Ascending aorta (tissue), 2 donors: ENCODE results near the gene TRIM63. TPM values are rescaled to one million over a fixed set of nuclear protein-coding genes. Genes with fewer than 3 reads are reported as not detected.

Experiments
- DNase-seq, 2 donors: peaks; one replicate each; pipeline ENCODE4 v3.0.0-alpha.2; 2019; ENCODE audit warnings: low spot score in 2 of 2
- H3K27ac ChIP-seq, 2 donors: fragments of 200-600 bp; sonication (generic); one replicate each; pipeline ENCODE4 v1.5.1; 2016 to 2017; ENCODE audit warnings: mild to moderate bottlenecking in 1 of 2
- H3K27me3 ChIP-seq: fragments of 200-600 bp; sonication (generic); one replicate; pipeline ENCODE4 v1.5.1; 2017
- H3K36me3 ChIP-seq, 2 donors: fragments of 200-600 bp; sonication (generic); one replicate each; pipeline ENCODE4 v1.5.1; 2016
- H3K4me1 ChIP-seq, 2 donors: fragments of 200-600 bp; sonication (generic); one replicate each; pipeline ENCODE4 v1.5.1; 2016 to 2017; ENCODE audit warnings: mild to moderate bottlenecking in 1 of 2
- H3K4me3 ChIP-seq, 2 donors: fragments of 200-600 bp; sonication (generic); one replicate each; pipeline ENCODE4 v1.5.1; 2016 to 2017; ENCODE audit warnings: mild to moderate bottlenecking in 1 of 2
- H3K9me3 ChIP-seq, 2 donors: fragments of 200-600 bp; sonication (generic); one replicate each; pipeline ENCODE4 v1.5.1; 2016
- intact Hi-C: fragments of 100-400 bp; cut with DNase I; formaldehyde crosslinking; loops from one replicate; pipeline ENCODE4 v1.15.1; 2023
- total RNA-seq: library from RNA; depleted of rRNA; stranded (reverse); fragments of >200 nt; gene quantifications from one replicate; pipeline ENCODE4 v1.1.0, GENCODE V29; 2016
- TF ChIP-seq, protein P1 (sequence below), 3 experiments: fragments of 200-600 bp in 2 of 3; fragments of 450-650 bp in 1 of 3; sonication (generic) in 2 of 3; IDR thresholded peaks; one replicate each; pipeline ENCODE4 v1.5.1; 2016 to 2019; ENCODE audit warnings: antibody characterized with exemption in 3 of 3, mild to moderate bottlenecking in 1 of 3, moderate library complexity in 1 of 3

TRIM63 gene
- total RNA-seq, 1 donor from 2014 or later, result not detected

DNA sequence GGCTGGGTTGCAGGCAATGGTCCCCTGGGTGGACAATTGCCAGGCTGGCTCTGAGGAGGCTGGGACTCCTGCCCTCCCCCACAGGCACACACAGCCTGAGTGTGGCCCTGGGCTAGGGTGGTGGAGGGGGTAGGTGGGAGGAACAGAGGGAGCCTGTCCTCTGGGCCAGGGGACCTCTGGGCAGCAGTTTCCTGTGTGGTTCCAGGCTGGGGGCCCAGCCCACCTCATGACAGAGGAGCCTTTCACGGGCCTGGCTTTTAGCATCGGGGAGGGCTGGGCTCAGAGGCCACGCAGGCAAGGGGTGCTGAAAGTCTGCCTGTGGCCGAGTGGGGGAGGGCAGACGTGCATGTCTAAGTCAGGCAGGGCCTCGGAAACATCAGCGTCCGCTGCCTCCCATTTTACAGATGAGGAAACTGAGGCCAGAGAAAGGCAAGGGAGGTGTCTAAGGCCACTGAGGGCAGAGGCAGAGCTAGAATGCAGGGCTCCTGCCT lies 38.9 kb downstream of the TRIM63 start:
- H3K4me3 ChIP-seq, result no peak overlapping the region
- intact Hi-C loops, result no loop called here
- no peak for DNase-seq
- no peaks in the 10 kb centered on the region for H3K4me1 ChIP-seq
- no peak overlapping the region for H3K27ac ChIP-seq
- TF ChIP-seq, protein P1, sequence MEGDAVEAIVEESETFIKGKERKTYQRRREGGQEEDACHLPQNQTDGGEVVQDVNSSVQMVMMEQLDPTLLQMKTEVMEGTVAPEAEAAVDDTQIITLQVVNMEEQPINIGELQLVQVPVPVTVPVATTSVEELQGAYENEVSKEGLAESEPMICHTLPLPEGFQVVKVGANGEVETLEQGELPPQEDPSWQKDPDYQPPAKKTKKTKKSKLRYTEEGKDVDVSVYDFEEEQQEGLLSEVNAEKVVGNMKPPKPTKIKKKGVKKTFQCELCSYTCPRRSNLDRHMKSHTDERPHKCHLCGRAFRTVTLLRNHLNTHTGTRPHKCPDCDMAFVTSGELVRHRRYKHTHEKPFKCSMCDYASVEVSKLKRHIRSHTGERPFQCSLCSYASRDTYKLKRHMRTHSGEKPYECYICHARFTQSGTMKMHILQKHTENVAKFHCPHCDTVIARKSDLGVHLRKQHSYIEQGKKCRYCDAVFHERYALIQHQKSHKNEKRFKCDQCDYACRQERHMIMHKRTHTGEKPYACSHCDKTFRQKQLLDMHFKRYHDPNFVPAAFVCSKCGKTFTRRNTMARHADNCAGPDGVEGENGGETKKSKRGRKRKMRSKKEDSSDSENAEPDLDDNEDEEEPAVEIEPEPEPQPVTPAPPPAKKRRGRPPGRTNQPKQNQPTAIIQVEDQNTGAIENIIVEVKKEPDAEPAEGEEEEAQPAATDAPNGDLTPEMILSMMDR (IDR thresholded peaks at IDR 0.05), result no peak
- no peaks in the 10 kb centered on the region for H3K36me3 ChIP-seq
- H3K9me3 ChIP-seq, result no peaks in the 10 kb centered on the region
- H3K27me3 ChIP-seq, result no peaks in the 10 kb centered on the region

DNA sequence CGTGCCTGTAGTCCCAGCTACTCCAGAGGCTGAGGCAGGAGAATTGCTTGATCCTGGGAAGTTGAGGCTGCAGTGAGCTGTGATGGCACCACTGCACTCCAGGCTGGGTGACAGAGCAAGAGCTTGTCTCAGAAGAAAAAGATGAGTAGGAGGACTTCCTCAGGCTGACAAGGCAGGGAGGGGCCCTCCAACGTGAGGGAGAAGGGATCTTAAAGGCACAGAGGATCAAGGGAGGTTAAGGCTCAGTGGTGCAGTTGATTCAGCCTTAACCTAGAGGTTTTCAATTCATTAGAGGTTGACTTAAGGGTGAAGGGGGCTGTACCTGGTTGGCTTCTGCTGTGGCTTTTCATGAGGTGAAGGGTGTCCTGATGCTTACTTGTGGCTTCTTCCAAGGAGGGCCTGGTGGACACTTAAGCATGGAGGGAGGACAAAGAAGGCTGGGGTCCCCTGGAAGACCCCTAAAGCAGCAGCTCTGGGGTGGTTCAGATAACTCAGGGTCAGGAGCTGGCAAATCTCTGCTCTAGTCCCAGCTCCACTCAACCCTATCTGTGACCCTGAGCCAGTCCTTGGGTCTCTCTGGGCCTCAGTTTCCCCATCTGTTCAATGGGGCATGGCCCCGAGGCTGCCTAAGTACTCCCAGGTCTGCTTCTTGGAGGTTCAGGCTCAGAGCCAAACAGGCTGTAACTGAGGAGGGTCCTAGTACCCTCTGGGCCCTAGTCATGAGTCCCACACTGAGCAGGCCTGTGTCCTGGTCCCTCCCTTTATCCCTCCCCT lies 39.5 kb downstream of the TRIM63 start:
- no peaks in the 10 kb centered on the region for H3K4me1 ChIP-seq
- intact Hi-C loops, result no loop called here

DNA sequence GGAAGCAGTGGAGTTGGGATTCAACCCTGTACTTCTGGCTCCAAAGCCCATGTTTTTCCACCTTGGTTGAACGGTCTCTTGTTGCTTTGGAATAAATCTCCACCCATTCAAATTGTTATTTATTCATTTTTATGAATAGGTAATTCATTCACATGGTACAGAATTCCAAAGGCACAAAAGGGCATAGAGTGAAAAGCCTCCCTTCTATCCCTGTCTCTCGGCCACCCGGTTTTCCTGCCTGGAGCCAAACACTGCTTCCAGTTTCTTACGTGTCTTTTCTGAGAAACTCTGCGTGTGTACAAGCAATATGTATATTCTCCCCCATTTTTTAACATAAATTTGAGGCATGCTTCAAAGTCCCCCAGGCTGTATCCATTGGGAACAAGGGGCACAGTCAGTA lies 41.9 kb downstream of the TRIM63 start:
- no peaks in the 10 kb centered on the region for H3K27me3 ChIP-seq
- no peaks in the 10 kb centered on the region for H3K9me3 ChIP-seq
- H3K4me3 ChIP-seq, result no peak overlapping the region
- intact Hi-C loops, result no loop called here
- no peaks in the 10 kb centered on the region for H3K36me3 ChIP-seq
- H3K4me1 ChIP-seq, result peaks cover 0 to 6% of the 10 kb centered on the region in 2 donors
- no peak overlapping the region for H3K27ac ChIP-seq
- TF ChIP-seq, protein P1 (IDR thresholded peaks at IDR 0.05), result no peak
- DNase-seq, result no peak

More for the DNA sequence above, 39.5 kb downstream of the TRIM63 start:
- TF ChIP-seq, protein P1 (IDR thresholded peaks at IDR 0.05), result no peak
- no peak overlapping the region for H3K4me3 ChIP-seq
- H3K27ac ChIP-seq, result no peak overlapping the region
- H3K9me3 ChIP-seq, result no peaks in the 10 kb centered on the region
- H3K27me3 ChIP-seq, result no peaks in the 10 kb centered on the region
- no peak for DNase-seq
- no peaks in the 10 kb centered on the region for H3K36me3 ChIP-seq

DNA sequence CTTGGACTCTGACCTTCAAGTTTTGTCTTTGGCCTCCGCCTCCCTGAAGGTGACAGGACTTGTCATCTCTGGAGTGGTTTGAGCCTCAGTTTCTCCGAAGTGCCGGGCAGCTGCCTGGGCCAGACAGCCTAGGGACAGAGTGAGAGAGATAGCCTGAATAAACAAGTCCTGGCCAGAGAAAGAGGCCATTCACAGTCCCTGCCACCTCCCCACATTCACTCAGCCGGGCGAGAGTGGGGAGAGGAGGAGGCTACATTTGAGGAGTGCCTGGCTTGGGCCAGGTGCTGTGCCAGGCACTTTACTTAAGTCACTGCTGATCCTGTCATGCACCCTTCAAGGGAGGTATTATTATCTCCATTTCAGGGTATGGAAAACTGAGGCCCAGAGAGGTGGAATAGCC lies 42.4 kb downstream of the TRIM63 start:
- TF ChIP-seq, protein P1 (IDR thresholded peaks at IDR 0.05), result no peak
- intact Hi-C loops, result no loop called here
- H3K4me1 ChIP-seq, result peaks cover 0 to 6% of the 10 kb centered on the region in 2 donors
- DNase-seq, result no peak
- H3K27ac ChIP-seq, result no peak overlapping the region
- no peaks in the 10 kb centered on the region for H3K27me3 ChIP-seq
- no peak overlapping the region for H3K4me3 ChIP-seq
- H3K36me3 ChIP-seq, result no peaks in the 10 kb centered on the region
- no peaks in the 10 kb centered on the region for H3K9me3 ChIP-seq

DNA sequence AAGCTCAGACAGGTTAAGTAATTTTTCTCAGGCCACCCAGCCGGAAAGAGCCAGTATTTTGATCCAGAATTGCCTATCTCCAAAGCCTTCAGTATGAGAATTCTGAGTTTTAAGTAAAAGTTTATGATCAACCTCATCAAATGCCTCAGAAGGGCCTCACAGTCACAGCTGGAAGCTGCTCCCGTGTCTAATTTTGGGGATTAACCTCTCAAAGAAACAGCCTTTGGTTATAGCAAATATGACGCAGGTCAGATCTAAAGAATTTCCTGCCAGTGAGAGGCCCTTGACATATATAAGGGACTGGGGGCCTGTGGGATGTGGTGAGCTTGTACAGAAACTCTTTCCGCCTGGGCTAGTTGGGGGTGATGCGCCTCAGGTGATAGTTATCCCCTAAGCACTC lies 43.6 kb downstream of the TRIM63 start:
- H3K4me1 ChIP-seq, result peaks cover 0 to 6% of the 10 kb centered on the region in 2 donors
- H3K27me3 ChIP-seq, result no peaks in the 10 kb centered on the region
- no peaks in the 10 kb centered on the region for H3K36me3 ChIP-seq
- TF ChIP-seq, protein P1 (IDR thresholded peaks at IDR 0.05), result no peak
- no peak overlapping the region for H3K4me3 ChIP-seq
- H3K9me3 ChIP-seq, result no peaks in the 10 kb centered on the region
- no peak for DNase-seq
- no peak overlapping the region for H3K27ac ChIP-seq
- intact Hi-C loops, result no loop called here
